Common myeloid progenitor, CD34-positive (primary cell): ENCODE measurements around the gene SSNA1.

Experiments used
- CTCF ChIA-PET: fragments of 350-600 bp; sonication (Branson Sonifier 250); formaldehyde crosslinking; loops from one replicate; lab custom pipeline; 2021; ENCODE audit warnings: antibody characterized with exemption; lab: Charles Lee
- POLR2A ChIA-PET: fragments of 350-600 bp; sonication (Branson Sonifier 250); formaldehyde crosslinking; loops from one replicate; lab custom pipeline; 2021; ENCODE audit warnings: antibody characterized with exemption; lab: Charles Lee
- DNase-seq, 3 donors: peaks; one replicate each; pipeline versions ENCODE4 v3.0.0 to v3.0.0-alpha.2; 2013
- H3K27ac ChIP-seq, 2 experiments: 1 replicate in 1 of 2; 2 replicates in 1 of 2; pipeline ENCODE4 v1.7.0; 2013; ENCODE audit warnings: inconsistent platforms in 2 of 2, low read length in 2 of 2, mild to moderate bottlenecking in 2 of 2, low read depth in 1 of 2, moderate library complexity in 1 of 2; ENCODE audit not compliant: severe bottlenecking in 2 of 2, insufficient read depth in 1 of 2, poor library complexity in 1 of 2
- H3K27me3 ChIP-seq, 5 experiments: replicated peaks in 2 of 5; 1 replicate in 3 of 5; 2 replicates in 2 of 5; pipeline versions ENCODE4 v1.6.1 to v1.7.0; 2013; ENCODE audit warnings: low read length in 4 of 5, mild to moderate bottlenecking in 2 of 5, moderate library complexity in 2 of 5, inconsistent platforms in 1 of 5; ENCODE audit not compliant: insufficient read depth in 5 of 5, control insufficient read depth in 4 of 5
- H3K36me3 ChIP-seq, 4 experiments: 1 replicate in 2 of 4; 2 replicates in 2 of 4; pipeline versions ENCODE4 v1.6.1 to v1.7.0; 2013; ENCODE audit warnings: low read length in 3 of 4, control low read depth in 1 of 4, mild to moderate bottlenecking in 1 of 4; ENCODE audit not compliant: control insufficient read depth in 4 of 4, insufficient read depth in 4 of 4
- H3K4me1 ChIP-seq, 4 experiments: 1 replicate in 3 of 4; 2 replicates in 1 of 4; pipeline versions ENCODE4 v1.6.1 to v1.7.1; 2013; ENCODE audit warnings: low read length in 3 of 4, mild to moderate bottlenecking in 3 of 4, control low read depth in 1 of 4, inconsistent platforms in 1 of 4, moderate library complexity in 1 of 4; ENCODE audit not compliant: control insufficient read depth in 4 of 4, insufficient read depth in 4 of 4; ENCODE audit errors: control extremely low read depth in 1 of 4
- H3K4me3 ChIP-seq, 7 experiments: 1 replicate in 4 of 7; 2 replicates in 3 of 7; pipeline versions ENCODE4 v1.5.1 to v1.7.0; 2013; ENCODE audit warnings: mild to moderate bottlenecking in 7 of 7, low read length in 6 of 7, moderate library complexity in 6 of 7, inconsistent platforms in 2 of 7, low read depth in 2 of 7, control low read depth in 1 of 7; ENCODE audit not compliant: insufficient read depth in 4 of 7, control insufficient read depth in 1 of 7; ENCODE audit errors: extremely low read depth in 1 of 7
- H3K9me3 ChIP-seq, 5 experiments: 1 replicate in 4 of 5; 2 replicates in 1 of 5; pipeline versions ENCODE4 v1.6.1 to v1.7.1; 2013; ENCODE audit warnings: low read length in 4 of 5, mild to moderate bottlenecking in 2 of 5, inconsistent platforms in 1 of 5, low read depth in 1 of 5, moderate library complexity in 1 of 5; ENCODE audit not compliant: control insufficient read depth in 4 of 5, insufficient read depth in 2 of 5; ENCODE audit errors: control extremely low read depth in 1 of 5
- WGBS: methylation state at CpG from one replicate; pipeline ENCODE4 v1.1.5; 2013; ENCODE audit not compliant: insufficient coverage; 5-methylcytosine and 5-hydroxymethylcytosine counted together

SSNA1 gene

DNA sequence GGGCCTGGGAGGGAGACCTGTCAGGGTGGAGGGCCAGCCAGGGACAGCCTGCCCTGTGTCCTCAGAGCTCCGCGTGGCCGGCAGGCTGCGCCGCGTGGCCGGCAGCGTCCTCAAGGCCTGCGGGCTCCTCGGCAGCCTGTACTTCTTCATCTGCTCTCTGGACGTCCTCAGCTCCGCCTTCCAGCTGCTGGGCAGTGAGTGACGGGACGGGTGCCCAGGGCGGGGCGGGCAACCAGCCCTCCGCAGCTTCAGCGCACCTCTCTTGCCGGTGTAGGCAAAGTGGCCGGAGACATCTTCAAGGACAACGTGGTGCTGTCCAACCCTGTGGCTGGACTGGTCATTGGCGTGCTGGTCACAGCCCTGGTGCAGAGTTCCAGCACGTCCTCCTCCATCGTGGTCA lies 44.0 kb downstream of the SSNA1 start:
- H3K36me3 ChIP-seq, result no peaks in the 10 kb centered on the region
- H3K4me3 ChIP-seq, result no peak overlapping the region
- DNase-seq, result no peak
- WGBS, result 94% methylated on average over 23 of the region's 24 CpGs
- ChIA-PET POLR2A (no interaction called here), CTCF (interaction anchor here (0.5 kb wide), 1 partner anchor 98 kb away, joined by 4 read pairs; no protein-coding TSS in a partner anchor)
- H3K9me3 ChIP-seq, result no peaks in the 10 kb centered on the region
- peaks cover 0 to 30% (median 25%) of the 10 kb centered on the region in 4 experiments for H3K4me1 ChIP-seq
- peaks cover 0 to 29% (median 0%) of the 10 kb centered on the region in 5 experiments for H3K27me3 ChIP-seq
- no peak overlapping the region for H3K27ac ChIP-seq

DNA sequence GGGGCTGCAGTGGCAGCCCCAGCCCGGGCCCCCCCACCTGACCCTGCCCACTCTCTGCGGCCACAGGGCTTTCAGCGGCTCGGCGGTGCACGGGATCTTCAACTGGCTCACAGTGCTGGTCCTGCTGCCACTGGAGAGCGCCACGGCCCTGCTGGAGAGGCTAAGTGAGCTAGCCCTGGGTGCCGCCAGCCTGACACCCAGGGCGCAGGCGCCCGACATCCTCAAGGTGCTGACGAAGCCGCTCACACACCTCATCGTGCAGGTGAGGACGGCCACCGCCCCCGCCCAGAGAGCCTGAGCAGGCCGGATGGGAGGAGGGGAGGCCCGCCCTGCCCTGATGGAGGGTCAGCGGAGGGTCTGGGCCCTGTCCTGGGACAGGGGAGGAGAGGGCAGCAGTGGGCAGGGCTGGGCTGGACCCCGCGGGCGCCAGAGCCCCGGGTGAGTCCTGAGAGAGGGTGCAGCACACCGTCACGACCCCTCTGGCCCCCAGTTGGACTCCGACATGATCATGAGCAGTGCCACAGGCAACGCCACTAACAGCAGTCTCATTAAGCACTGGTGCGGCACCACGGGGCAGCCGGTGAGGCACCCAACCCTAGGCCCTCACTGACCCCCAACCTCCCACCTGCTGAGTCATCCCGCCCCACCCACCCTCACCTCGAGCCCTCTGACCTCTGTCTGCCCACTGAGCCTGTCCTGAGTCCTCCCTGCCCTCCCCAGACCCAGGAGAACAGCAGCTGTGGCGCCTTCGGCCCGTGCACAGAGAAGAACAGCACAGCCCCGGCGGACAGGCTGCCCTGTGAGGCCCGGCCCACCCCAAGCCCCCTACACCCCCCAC lies 44.9 kb downstream of the SSNA1 start:
- Histone ChIP-seq H3K27ac (no peak overlapping the region), H3K9me3 (no peaks in the 10 kb centered on the region), H3K4me1 (peaks cover 0 to 38% (median 28%) of the 10 kb centered on the region in 4 experiments), H3K36me3 (no peaks in the 10 kb centered on the region), H3K27me3 (peaks cover 0 to 25% (median 0%) of the 10 kb centered on the region in 5 experiments), H3K4me3 (no peak overlapping the region)
- 94% methylated on average over 36 of the region's 40 CpGs for WGBS
- DNase-seq, result no peak
- POLR2A ChIA-PET, result no interaction called here
- CTCF ChIA-PET, result interaction anchor here (0.5 to 1.1 kb wide), 3 partner anchors 99 to 115 kb away, joined by 3 to 4 read pairs (median 3); no protein-coding TSS in a partner anchor

DNA sequence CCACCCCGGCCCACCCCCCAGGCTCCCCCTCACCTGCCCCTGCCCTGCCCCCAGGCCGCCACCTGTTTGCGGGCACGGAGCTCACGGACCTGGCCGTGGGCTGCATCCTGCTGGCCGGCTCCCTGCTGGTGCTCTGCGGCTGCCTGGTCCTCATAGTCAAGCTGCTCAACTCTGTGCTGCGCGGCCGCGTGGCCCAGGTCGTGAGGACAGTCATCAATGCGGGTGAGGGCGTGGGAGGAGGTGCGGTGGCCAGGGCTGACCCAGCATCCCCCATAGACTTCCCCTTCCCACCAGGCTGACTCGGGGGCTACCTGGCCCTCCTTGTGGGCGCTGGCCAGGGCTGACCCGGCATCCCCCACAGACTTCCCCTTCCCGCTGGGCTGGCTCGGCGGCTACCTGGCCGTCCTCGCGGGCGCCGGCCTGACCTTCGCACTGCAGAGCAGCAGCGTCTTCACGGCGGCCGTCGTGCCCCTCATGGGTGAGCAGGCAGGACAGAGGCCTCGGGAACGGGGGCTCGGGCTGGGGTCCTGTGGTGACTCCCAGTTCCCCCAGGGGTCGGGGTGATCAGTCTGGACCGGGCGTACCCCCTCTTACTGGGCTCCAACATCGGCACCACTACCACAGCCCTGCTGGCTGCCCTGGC lies 45.7 kb downstream of the SSNA1 start:
- ChIA-PET CTCF (interaction anchor here (0.8 to 4.8 kb wide), 3 partner anchors 8 to 116 kb away, joined by 3 to 25 read pairs (median 3); partner anchors contain the start of genes CYSRT1 and RNF224), POLR2A (no interaction called here)
- Histone ChIP-seq H3K4me3 (no peak overlapping the region), H3K27ac (no peak overlapping the region), H3K36me3 (no peaks in the 10 kb centered on the region), H3K4me1 (peaks cover 0 to 47% (median 34%) of the 10 kb centered on the region in 4 experiments), H3K9me3 (no peaks in the 10 kb centered on the region), H3K27me3 (peaks cover 0 to 17% (median 0%) of the 10 kb centered on the region in 5 experiments)
- 77% methylated on average over 38 of the region's 40 CpGs for WGBS
- DNase-seq, result no peak

- no peaks in the 10 kb centered on the region for H3K9me3 ChIP-seq
- ChIA-PET CTCF (interaction anchor here (0.7 to 4.8 kb wide), 4 partner anchors 9 to 120 kb away, joined by 3 to 25 read pairs (median 3); partner anchors contain the start of genes CYSRT1 and RNF224), POLR2A (no interaction called here)
- 80% methylated on average over 12 of the region's 18 CpGs for WGBS
- H3K4me3 ChIP-seq, result peak overlapping the region in 1 of 7 experiments; percentile 61
- peaks cover 0 to 52% (median 39%) of the 10 kb centered on the region in 4 experiments for H3K4me1 ChIP-seq
- no peak for DNase-seq
- H3K27ac ChIP-seq, result no peak overlapping the region
- H3K27me3 ChIP-seq, result peaks cover 0 to 10% (median 0%) of the 10 kb centered on the region in 5 experiments
- no peaks in the 10 kb centered on the region for H3K36me3 ChIP-seq
Observed at GRCh38 chr9:137234758-137235423, 46.4 kb downstream of the SSNA1 start.

DNA sequence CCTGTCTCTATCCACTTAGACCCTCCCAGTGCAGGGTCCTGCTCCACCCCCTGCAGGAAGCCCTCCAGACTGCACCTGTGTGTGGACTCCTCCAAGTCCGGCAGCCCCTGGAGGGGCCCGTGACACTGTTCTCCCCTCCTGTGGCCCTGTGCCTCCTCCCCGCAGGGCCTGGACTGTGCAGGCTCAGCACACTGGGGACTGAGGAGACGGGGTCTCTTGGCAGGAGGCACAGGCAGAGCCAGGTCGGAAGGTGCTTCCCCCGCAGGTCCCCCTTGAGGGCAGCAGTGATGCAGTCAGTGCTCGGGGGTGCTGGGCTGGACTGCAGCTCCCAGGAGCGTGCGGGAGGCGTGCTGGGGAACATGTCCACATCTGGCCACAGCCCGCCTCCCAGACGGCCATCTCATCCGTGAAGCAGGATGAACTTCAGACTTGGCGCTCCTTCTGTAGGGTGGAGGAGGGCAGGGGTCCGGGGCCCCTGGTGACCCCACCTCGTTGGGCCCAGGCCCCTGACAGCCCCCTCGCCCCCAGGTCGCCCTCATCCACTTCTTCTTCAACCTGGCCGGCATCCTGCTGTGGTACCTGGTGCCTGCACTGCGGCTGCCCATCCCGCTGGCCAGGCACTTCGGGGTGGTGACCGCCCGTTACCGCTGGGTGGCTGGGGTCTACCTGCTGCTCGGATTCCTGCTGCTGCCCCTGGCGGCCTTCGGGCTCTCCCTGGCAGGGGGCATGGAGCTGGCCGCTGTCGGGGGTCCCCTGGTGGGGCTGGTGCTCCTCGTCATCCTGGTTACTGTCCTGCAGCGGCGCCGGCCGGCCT lies 47.2 kb downstream of the SSNA1 start:
- CTCF ChIA-PET, result interaction anchor here (0.9 to 4.8 kb wide), 8 partner anchors 9 to 200 kb away, joined by 3 to 25 read pairs (median 4); partner anchors contain the start of genes CYSRT1, RNF224 and TMEM210
- no peak overlapping the region for H3K27ac ChIP-seq
- peaks cover 0 to 52% (median 44%) of the 10 kb centered on the region in 4 experiments for H3K4me1 ChIP-seq
- peaks cover 0 to 7% (median 0%) of the 10 kb centered on the region in 5 experiments for H3K27me3 ChIP-seq
- no peak for DNase-seq
- no peaks in the 10 kb centered on the region for H3K9me3 ChIP-seq
- H3K4me3 ChIP-seq, result peak overlapping the region in 4 of 7 experiments; percentile 38 to 70 (median 56)
- no peaks in the 10 kb centered on the region for H3K36me3 ChIP-seq
- WGBS, result 72% methylated on average over 25 of the region's 35 CpGs
- POLR2A ChIA-PET, result interaction anchor here (0.5 to 1.2 kb wide), 2 partner anchors 8 to 700 kb away, joined by 4 to 5 read pairs; partner anchors contain the start of gene RNF224
